ENCODE measurements around the gene PEAK1. TPM values are rescaled to one million over a fixed set of nuclear protein-coding genes. Genes with fewer than 3 reads are reported as not detected.
A peak's percentile ranks its signal among the peaks of the same experiment; 100 is the strongest.
"Not testable (repeated sequence)": the region's sequence is repeated elsewhere in the genome, so short reads cannot be mapped to it uniquely, and the experiment has no call there.

PEAK1 gene
- total and polyA plus RNA-seq, 4 experiments from 2014 or later, result 2.2 to 10.1 (median 7.8) TPM; not detected in 1

GRCh38 chr15:77185242-77185785, 234.6 kb downstream of the PEAK1 start:
- Histone ChIP-seq H3K9me3 (ENCODE audit: control insufficient read depth in 1 of 2, low read length in 2 of 2) (no peaks in the 10 kb centered on the region), H3K36me3 (ENCODE audit: insufficient read depth, low read length) (no peaks in the 10 kb centered on the region), H3K27me3 (ENCODE audit: insufficient read depth, low read length) (no peaks in the 10 kb centered on the region), H3K27ac (ENCODE audit: low read depth, low read length) (no peak overlapping the region), H3K4me3 (ENCODE audit: low read length in 2 of 2) (no peak overlapping the region), H3K4me1 (ENCODE audit: insufficient read depth, low read length) (peaks cover 13% of the 10 kb centered on the region)
- no peak for DNase-seq
- POLR2A ChIA-PET (ENCODE audit: partially characterized antibody), result no interaction called here
- H3K9me3 Mint-ChIP-seq, result no peaks in the 10 kb centered on the region
- H3K4me1 Mint-ChIP-seq, result peaks cover 14 to 27% (median 21%) of the 10 kb centered on the region in 4 donors
- H3K36me3 Mint-ChIP-seq, result peaks cover 0 to 8% of the 10 kb centered on the region in 2 donors
- no peak overlapping the region for H3K27ac Mint-ChIP-seq
- no peak overlapping the region for H3K4me3 Mint-ChIP-seq
- CTCF ChIA-PET (ENCODE audit: partially characterized antibody), result no interaction called here
- intact Hi-C loops (cut with micrococcal nuclease), result loop anchor here (10.0 kb wide), 1 partner anchor 309 kb away; no protein-coding TSS in a partner anchor
- no peaks in the 10 kb centered on the region for H3K27me3 Mint-ChIP-seq

GRCh38 chr15:77184352-77184751, 235.6 kb downstream of the PEAK1 start:
- CTCF ChIA-PET (ENCODE audit: partially characterized antibody); H3K4me3 ChIP-seq (ENCODE audit: low read length in 2 of 2); H3K27me3 ChIP-seq (ENCODE audit: insufficient read depth, low read length); DNase-seq; H3K36me3 ChIP-seq (ENCODE audit: insufficient read depth, low read length); H3K9me3 ChIP-seq (ENCODE audit: control insufficient read depth in 1 of 2, low read length in 2 of 2); H3K4me3 Mint-ChIP-seq; H3K27ac ChIP-seq (ENCODE audit: low read depth, low read length); H3K9me3 Mint-ChIP-seq; POLR2A ChIA-PET (ENCODE audit: partially characterized antibody); H3K27me3 Mint-ChIP-seq; H3K27ac Mint-ChIP-seq: not testable (repeated sequence)
- intact Hi-C loops (cut with micrococcal nuclease), result loop anchor here (10.0 kb wide), 1 partner anchor 310 kb away; no protein-coding TSS in a partner anchor
- H3K4me1 ChIP-seq (ENCODE audit: insufficient read depth, low read length), result peaks cover 23% of the 10 kb centered on the region
- peaks cover 0 to 12% of the 10 kb centered on the region in 2 donors for H3K36me3 Mint-ChIP-seq
- H3K4me1 Mint-ChIP-seq, result peaks cover 22 to 37% (median 28%) of the 10 kb centered on the region in 4 donors

- Mint-ChIP-seq H3K4me1 (peaks cover 18 to 43% (median 31%) of the 10 kb centered on the region in 4 donors), H3K9me3 (no peaks in the 10 kb centered on the region), H3K27ac (no peak overlapping the region), H3K27me3 (no peaks in the 10 kb centered on the region), H3K36me3 (peaks cover 0 to 12% of the 10 kb centered on the region in 2 donors), H3K4me3 (no peak overlapping the region)
- ChIA-PET CTCF (ENCODE audit: partially characterized antibody) (no interaction called here), POLR2A (ENCODE audit: partially characterized antibody) (no interaction called here)
- H3K4me1 ChIP-seq (ENCODE audit: insufficient read depth, low read length), result peaks cover 24% of the 10 kb centered on the region
- H3K27me3 ChIP-seq (ENCODE audit: insufficient read depth, low read length), result no peaks in the 10 kb centered on the region
- intact Hi-C loops (cut with micrococcal nuclease), result loop anchor here (10.0 kb wide), 1 partner anchor 312 kb away; no protein-coding TSS in a partner anchor
- no peaks in the 10 kb centered on the region for H3K36me3 ChIP-seq (ENCODE audit: insufficient read depth, low read length)
- no peak for DNase-seq
- no peak overlapping the region for H3K27ac ChIP-seq (ENCODE audit: low read depth, low read length)
- H3K9me3 ChIP-seq (ENCODE audit: control insufficient read depth in 1 of 2, low read length in 2 of 2), result no peaks in the 10 kb centered on the region
- H3K4me3 ChIP-seq (ENCODE audit: low read length in 2 of 2), result no peak overlapping the region
These were observed 236.8 kb downstream of the PEAK1 start for GRCh38 chr15:77183066-77183465.

GRCh38 chr15:77181305-77182074, 238.4 kb downstream of the PEAK1 start:
- no peak overlapping the region for H3K27ac ChIP-seq (ENCODE audit: low read depth, low read length)
- no peaks in the 10 kb centered on the region for H3K36me3 ChIP-seq (ENCODE audit: insufficient read depth, low read length)
- Mint-ChIP-seq H3K9me3 (no peaks in the 10 kb centered on the region), H3K27me3 (no peaks in the 10 kb centered on the region), H3K4me3 (peak overlapping the region in 2 of 8 donors; percentile 1 to 2), H3K4me1 (peaks cover 11 to 33% (median 20%) of the 10 kb centered on the region in 4 donors), H3K36me3 (peaks cover 0 to 12% of the 10 kb centered on the region in 2 donors), H3K27ac (peak overlapping the region in 3 of 7 donors; percentile 2 to 59 (median 55))
- H3K27me3 ChIP-seq (ENCODE audit: insufficient read depth, low read length), result no peaks in the 10 kb centered on the region
- H3K4me1 ChIP-seq (ENCODE audit: insufficient read depth, low read length), result peaks cover 14% of the 10 kb centered on the region
- CTCF ChIA-PET (ENCODE audit: partially characterized antibody), result no interaction called here
- intact Hi-C loops (cut with micrococcal nuclease), result loop anchor here (10.0 kb wide), 1 partner anchor 313 kb away; no protein-coding TSS in a partner anchor
- H3K4me3 ChIP-seq (ENCODE audit: low read length in 2 of 2), result no peak overlapping the region
- no peaks in the 10 kb centered on the region for H3K9me3 ChIP-seq (ENCODE audit: control insufficient read depth in 1 of 2, low read length in 2 of 2)
- POLR2A ChIA-PET (ENCODE audit: partially characterized antibody), result no interaction called here
- no peak for DNase-seq

- no peaks in the 10 kb centered on the region for H3K9me3 ChIP-seq (ENCODE audit: control insufficient read depth in 1 of 2, low read length in 2 of 2)
- Mint-ChIP-seq H3K36me3 (peaks cover 0 to 12% of the 10 kb centered on the region in 2 donors), H3K4me3 (no peak overlapping the region), H3K4me1 (peaks cover 11 to 33% (median 20%) of the 10 kb centered on the region in 4 donors), H3K27me3 (no peaks in the 10 kb centered on the region), H3K27ac (no peak overlapping the region), H3K9me3 (no peaks in the 10 kb centered on the region)
- DNase-seq, result no peak
- H3K27ac ChIP-seq (ENCODE audit: low read depth, low read length), result no peak overlapping the region
- ChIA-PET CTCF (ENCODE audit: partially characterized antibody) (interaction anchor here (1.3 kb wide), 1 partner anchor 8 kb away, joined by 3 read pairs; no protein-coding TSS in a partner anchor), POLR2A (ENCODE audit: partially characterized antibody) (no interaction called here)
- peaks cover 14% of the 10 kb centered on the region for H3K4me1 ChIP-seq (ENCODE audit: insufficient read depth, low read length)
- intact Hi-C loops (cut with micrococcal nuclease), result loop anchor here (10.0 kb wide), 1 partner anchor 314 kb away; no protein-coding TSS in a partner anchor
- H3K36me3 ChIP-seq (ENCODE audit: insufficient read depth, low read length), result no peaks in the 10 kb centered on the region
- no peaks in the 10 kb centered on the region for H3K27me3 ChIP-seq (ENCODE audit: insufficient read depth, low read length)
- H3K4me3 ChIP-seq (ENCODE audit: low read length in 2 of 2), result no peak overlapping the region
These were observed 239.1 kb downstream of the PEAK1 start for GRCh38 chr15:77180757-77181156.

GRCh38 chr15:77180270-77180669, 239.6 kb downstream of the PEAK1 start:
- H3K36me3 ChIP-seq (ENCODE audit: insufficient read depth, low read length), result no peaks in the 10 kb centered on the region
- intact Hi-C loops (cut with micrococcal nuclease), result loop anchor here (10.0 kb wide), 1 partner anchor 315 kb away; no protein-coding TSS in a partner anchor
- CTCF ChIA-PET (ENCODE audit: partially characterized antibody), result interaction anchor here (0.8 to 1.5 kb wide), 3 partner anchors 9 to 62 kb away, joined by 3 to 5 read pairs (median 3); no protein-coding TSS in a partner anchor
- H3K27ac ChIP-seq (ENCODE audit: low read depth, low read length), result no peak overlapping the region
- H3K4me1 ChIP-seq (ENCODE audit: insufficient read depth, low read length), result peaks cover 14% of the 10 kb centered on the region
- POLR2A ChIA-PET (ENCODE audit: partially characterized antibody), result no interaction called here
- H3K36me3 Mint-ChIP-seq, result peaks cover 0 to 12% of the 10 kb centered on the region in 2 donors
- H3K27ac Mint-ChIP-seq, result peak overlapping the region in 2 of 7 donors; percentile 83 to 86
- no peaks in the 10 kb centered on the region for H3K9me3 Mint-ChIP-seq
- H3K27me3 ChIP-seq (ENCODE audit: insufficient read depth, low read length), result no peaks in the 10 kb centered on the region
- no peaks in the 10 kb centered on the region for H3K27me3 Mint-ChIP-seq
- H3K4me1 Mint-ChIP-seq, result peaks cover 11 to 33% (median 20%) of the 10 kb centered on the region in 4 donors
- H3K4me3 Mint-ChIP-seq, result peak overlapping the region in 1 of 8 donors; percentile 74
- DNase-seq, result no peak
- no peak overlapping the region for H3K4me3 ChIP-seq (ENCODE audit: low read length in 2 of 2)
- no peaks in the 10 kb centered on the region for H3K9me3 ChIP-seq (ENCODE audit: control insufficient read depth in 1 of 2, low read length in 2 of 2)

GRCh38 chr15:77179541-77179998, 240.3 kb downstream of the PEAK1 start:
- H3K27me3 Mint-ChIP-seq, result no peaks in the 10 kb centered on the region
- intact Hi-C loops (cut with micrococcal nuclease), result no loop called here
- no peaks in the 10 kb centered on the region for H3K9me3 Mint-ChIP-seq
- Histone ChIP-seq H3K36me3 (ENCODE audit: insufficient read depth, low read length) (no peaks in the 10 kb centered on the region), H3K27ac (ENCODE audit: low read depth, low read length) (no peak overlapping the region), H3K4me3 (ENCODE audit: low read length in 2 of 2) (no peak overlapping the region), H3K4me1 (ENCODE audit: insufficient read depth, low read length) (peaks cover 14% of the 10 kb centered on the region), H3K9me3 (ENCODE audit: control insufficient read depth in 1 of 2, low read length in 2 of 2) (no peaks in the 10 kb centered on the region), H3K27me3 (ENCODE audit: insufficient read depth, low read length) (no peaks in the 10 kb centered on the region)
- POLR2A ChIA-PET (ENCODE audit: partially characterized antibody), result interaction anchor here (0.5 kb wide), 1 partner anchor 17 kb away, joined by 4 read pairs; no protein-coding TSS in a partner anchor
- H3K27ac Mint-ChIP-seq, result peak overlapping the region; percentile 57 to 86 (median 81)
- peak in 1 of 5 donors; percentile 22 for DNase-seq
- H3K4me1 Mint-ChIP-seq, result peaks cover 11 to 33% (median 20%) of the 10 kb centered on the region in 4 donors
- CTCF ChIA-PET (ENCODE audit: partially characterized antibody), result interaction anchor here (0.8 to 1.5 kb wide), 3 partner anchors 10 to 61 kb away, joined by 3 to 5 read pairs (median 3); no protein-coding TSS in a partner anchor
- peak overlapping the region in 7 of 8 donors; percentile 26 to 74 (median 62) for H3K4me3 Mint-ChIP-seq
- H3K36me3 Mint-ChIP-seq, result peaks cover 0 to 12% of the 10 kb centered on the region in 2 donors

Measured in CD4-positive, alpha-beta memory T cell (primary cell).